ENCODE measurements around the gene DHRSX. TPM values are rescaled to one million over a fixed set of nuclear protein-coding genes. Genes with fewer than 3 reads are reported as not detected.
"Not testable (repeated sequence)": the region's sequence is repeated elsewhere in the genome, so short reads cannot be mapped to it uniquely, and the experiment has no call there.

Gene DHRSX
- total and polyA plus RNA-seq, 2 of the 13 experiments (the other 11 are each of a cell fraction or from before 2014, with no cell fraction given): 15.5 to 24.3 TPM

- TF ChIP-seq LCORL (IDR thresholded peaks at IDR 0.05) (no peak), LCORL (CRISPR knock-in tag; IDR thresholded peaks at IDR 0.05) (no peak), TSC22D2 (CRISPR knock-in tag; IDR thresholded peaks at IDR 0.05; ENCODE audit: borderline replicate concordance) (no peak), MAZ (IDR thresholded peaks at IDR 0.05; ENCODE audit: borderline replicate concordance, low read depth, low read length) (no peak), MAZ (CRISPR knock-in tag; IDR thresholded peaks at IDR 0.05; ENCODE audit: low read depth) (no peak), THAP7 (CRISPR knock-in tag; IDR thresholded peaks at IDR 0.05) (no peak), SMAD1 (CRISPR knock-in tag; IDR thresholded peaks at IDR 0.05; ENCODE audit: borderline replicate concordance, low read depth) (no peak), ZNF878 (CRISPR knock-in tag; IDR thresholded peaks at IDR 0.05) (no peak), ZNF572 (CRISPR knock-in tag; IDR thresholded peaks at IDR 0.05) (no peak), MXI1 (IDR thresholded peaks at IDR 0.05; ENCODE audit: borderline replicate concordance, low read depth, low read length) (no peak), ZNF296 (CRISPR knock-in tag; conservative IDR thresholded peaks at IDR 0.05) (no peak), CCAR2 (optimal IDR thresholded peaks at IDR 0.05; ENCODE audit: low read depth, low read length) (no peak), ZNF136 (CRISPR knock-in tag; IDR thresholded peaks at IDR 0.05; ENCODE audit: low read depth) (no peak)
- TF ChIP-seq, protein P1, sequence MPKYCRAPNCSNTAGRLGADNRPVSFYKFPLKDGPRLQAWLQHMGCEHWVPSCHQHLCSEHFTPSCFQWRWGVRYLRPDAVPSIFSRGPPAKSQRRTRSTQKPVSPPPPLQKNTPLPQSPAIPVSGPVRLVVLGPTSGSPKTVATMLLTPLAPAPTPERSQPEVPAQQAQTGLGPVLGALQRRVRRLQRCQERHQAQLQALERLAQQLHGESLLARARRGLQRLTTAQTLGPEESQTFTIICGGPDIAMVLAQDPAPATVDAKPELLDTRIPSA (CRISPR knock-in tag; IDR thresholded peaks at IDR 0.05; ENCODE audit: borderline replicate concordance): no peak
- ChIA-PET CTCF (ENCODE audit: low intra/inter-chr PET ratio, low total read pairs) (no interaction called here), POLR2A (no interaction called here)
- no TSS peak for BruUV-seq (replicated peaks)
- in situ Hi-C loops (cut with HindIII; ENCODE audit: extremely low pct_ligation_motif_present, low pct_unique_long_range_greater_than_20kb): no loop called here
- Histone ChIP-seq H3K4me2 (ENCODE audit: low read depth, low read length) (no peak overlapping the region), H3K27me3 (ENCODE audit: control insufficient read depth in 1 of 2, insufficient read depth in 2 of 2, low read length in 2 of 2) (no peaks in the 10 kb centered on the region), H3K4me1 (ENCODE audit: insufficient read depth, low read length) (no peaks in the 10 kb centered on the region), H3K9me3 (ENCODE audit: low read length) (no peaks in the 10 kb centered on the region), H3K4me3 (replicated peaks in 1 of 3; ENCODE audit: insufficient read depth in 1 of 3, low read depth in 2 of 3, low read length in 3 of 3) (no peak overlapping the region), H4K20me1 (ENCODE audit: insufficient read depth, low read length) (no peaks in the 10 kb centered on the region), H3K9ac (ENCODE audit: insufficient read depth, low read depth, low read length) (no peak overlapping the region), H3K79me2 (ENCODE audit: insufficient read depth, low read length) (no peaks in the 10 kb centered on the region), H3K36me3 (replicated peaks in 1 of 2; ENCODE audit: control insufficient read depth in 1 of 2, insufficient read depth in 2 of 2, low read length in 2 of 2) (no peaks in the 10 kb centered on the region; a peak in 2 of 5 replicates), H3K27ac (ENCODE audit: extremely low read length, insufficient read depth, low read length) (no peak overlapping the region), H2AFZ (ENCODE audit: low read length) (no peak overlapping the region)
- intact Hi-C loops (cut with micrococcal nuclease; ENCODE audit: unreplicated experiment): no loop called here
- no peak for DNase-seq (ENCODE audit: low spot score)
- no peak for ATAC-seq
- no peak for FAIRE-seq
These were observed 149.5 kb downstream of the DHRSX start for GRCh38 chrX:2351321-2351720.

DNA sequence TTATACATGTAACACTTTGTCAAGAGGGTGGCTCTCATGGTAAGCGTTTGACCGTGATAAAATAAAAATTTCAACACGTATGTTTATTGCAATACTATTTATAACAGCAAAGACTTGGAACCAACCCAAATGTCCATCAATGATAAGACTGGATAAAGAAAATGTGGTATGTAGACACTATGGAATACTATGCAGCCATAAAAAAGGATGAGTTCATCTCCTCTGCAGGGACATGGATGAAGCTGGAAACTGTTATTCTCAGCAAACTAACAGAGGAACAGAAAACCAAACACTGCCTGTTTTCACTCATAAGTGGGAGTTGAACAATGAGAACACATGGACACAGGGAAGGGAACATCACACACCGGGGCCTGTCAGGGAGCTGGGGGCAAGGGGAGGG, 150.1 kb downstream of the DHRSX start:
- H3K79me2 ChIP-seq (ENCODE audit: insufficient read depth, low read length); FAIRE-seq; BruUV-seq (replicated peaks); H3K36me3 ChIP-seq (replicated peaks in 1 of 2; ENCODE audit: control insufficient read depth in 1 of 2, insufficient read depth in 2 of 2, low read length in 2 of 2); in situ Hi-C loops (cut with HindIII; ENCODE audit: extremely low pct_ligation_motif_present, low pct_unique_long_range_greater_than_20kb); H3K4me2 ChIP-seq (ENCODE audit: low read depth, low read length); H3K4me3 ChIP-seq (replicated peaks in 1 of 3; ENCODE audit: insufficient read depth in 1 of 3, low read depth in 2 of 3, low read length in 3 of 3); H4K20me1 ChIP-seq (ENCODE audit: insufficient read depth, low read length); H3K27me3 ChIP-seq (ENCODE audit: control insufficient read depth in 1 of 2, insufficient read depth in 2 of 2, low read length in 2 of 2); H3K9me3 ChIP-seq (ENCODE audit: low read length); H3K27ac ChIP-seq (ENCODE audit: extremely low read length, insufficient read depth, low read length); CTCF ChIA-PET (ENCODE audit: low intra/inter-chr PET ratio, low total read pairs); H2AFZ ChIP-seq (ENCODE audit: low read length); H3K4me1 ChIP-seq (ENCODE audit: insufficient read depth, low read length); POLR2A ChIA-PET; intact Hi-C loops (cut with micrococcal nuclease; ENCODE audit: unreplicated experiment); H3K9ac ChIP-seq (ENCODE audit: insufficient read depth, low read depth, low read length); ATAC-seq; DNase-seq (ENCODE audit: low spot score): not testable (repeated sequence)
- 97% methylated on average over 4 of the region's 4 CpGs for WGBS (ENCODE audit: low lambda C conversion rate)

DNA sequence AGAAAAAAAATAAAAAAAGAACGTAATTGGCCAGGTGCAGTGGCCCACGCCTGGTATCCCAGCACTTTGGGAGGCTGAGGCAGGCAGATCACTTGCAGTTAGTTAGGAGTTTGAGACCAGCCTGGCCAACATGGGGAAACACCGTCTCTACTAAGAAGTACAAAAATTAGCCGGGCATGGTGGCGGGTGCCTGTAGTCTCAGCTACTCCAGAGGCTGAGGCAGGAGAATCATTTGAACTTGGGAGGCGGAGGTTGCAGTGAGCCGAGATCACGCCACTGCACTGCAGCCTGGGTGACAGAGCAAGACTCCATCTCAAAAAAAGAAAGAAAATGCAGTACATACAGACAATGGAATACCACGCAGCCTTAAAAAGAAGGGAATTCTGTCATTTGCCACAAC, 150.7 kb downstream of the DHRSX start:
- H4K20me1 ChIP-seq (ENCODE audit: insufficient read depth, low read length); H3K9me3 ChIP-seq (ENCODE audit: low read length); H3K36me3 ChIP-seq (replicated peaks in 1 of 2; ENCODE audit: control insufficient read depth in 1 of 2, insufficient read depth in 2 of 2, low read length in 2 of 2); H3K27ac ChIP-seq (ENCODE audit: extremely low read length, insufficient read depth, low read length); H3K79me2 ChIP-seq (ENCODE audit: insufficient read depth, low read length); ATAC-seq; CTCF ChIA-PET (ENCODE audit: low intra/inter-chr PET ratio, low total read pairs); H3K9ac ChIP-seq (ENCODE audit: insufficient read depth, low read depth, low read length); BruUV-seq (replicated peaks); H3K4me1 ChIP-seq (ENCODE audit: insufficient read depth, low read length); in situ Hi-C loops (cut with HindIII; ENCODE audit: extremely low pct_ligation_motif_present, low pct_unique_long_range_greater_than_20kb); H2AFZ ChIP-seq (ENCODE audit: low read length); H3K4me3 ChIP-seq (replicated peaks in 1 of 3; ENCODE audit: insufficient read depth in 1 of 3, low read depth in 2 of 3, low read length in 3 of 3); FAIRE-seq; DNase-seq (ENCODE audit: low spot score); POLR2A ChIA-PET; intact Hi-C loops (cut with micrococcal nuclease; ENCODE audit: unreplicated experiment); H3K4me2 ChIP-seq (ENCODE audit: low read depth, low read length); H3K27me3 ChIP-seq (ENCODE audit: control insufficient read depth in 1 of 2, insufficient read depth in 2 of 2, low read length in 2 of 2): not testable (repeated sequence)
- WGBS (ENCODE audit: low lambda C conversion rate): 97% methylated on average over 9 of the region's 9 CpGs

Measured in HepG2 (cell line).